Measurements from ENCODE around the gene GALNT9. TPM values are rescaled to one million over a fixed set of nuclear protein-coding genes. Genes with fewer than 3 reads are reported as not detected.

The GALNT9 gene
- total and polyA plus RNA-seq, 12 donors, result 0.01 to 0.19 TPM; not detected in 10

DNA sequence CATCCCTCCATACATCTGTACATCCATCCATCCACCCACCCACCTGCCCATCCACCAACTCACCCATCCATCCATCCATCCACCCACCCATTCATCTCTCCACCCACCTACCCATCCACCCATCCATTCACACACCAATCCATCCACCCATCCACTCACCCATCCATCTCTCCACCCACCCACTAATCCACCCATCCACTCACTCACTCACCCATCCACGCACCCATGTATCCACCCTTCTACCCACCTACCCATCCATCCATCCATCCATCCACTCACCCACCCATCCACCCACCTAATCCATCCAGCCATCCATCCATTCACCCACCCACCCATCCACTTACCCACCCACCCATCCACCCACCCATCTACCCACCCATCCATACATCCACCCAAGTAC, 16.2 kb downstream of the GALNT9 start:
- TF ChIP-seq CTCF (IDR thresholded peaks at IDR 0.05), result no peak
- H3K4me1 ChIP-seq, result no peaks in the 10 kb centered on the region

GRCh38 chr12:132312516-132312915, 16.9 kb downstream of the GALNT9 start:
- Histone ChIP-seq H3K9me3 (peaks cover 0 to 35% (median 16%) of the 10 kb centered on the region in 11 donors), H3K27me3 (peaks cover 0 to 34% (median 18%) of the 10 kb centered on the region in 7 donors), H3K4me3 (no peak overlapping the region), H3K27ac (no peak overlapping the region), H3K36me3 (no peaks in the 10 kb centered on the region), H3K4me1 (no peaks in the 10 kb centered on the region)
- no peak for TF ChIP-seq CTCF (IDR thresholded peaks at IDR 0.05)
- ATAC-seq, result no peak
- intact Hi-C loops (cut with DNase I), result no loop called here
- DNase-seq, result no peak
- 85 to 86% methylated on average over 6 of the region's 6 CpGs for WGBS, 2 donors

More for the DNA sequence above, 16.2 kb downstream of the GALNT9 start:
- H3K4me3 ChIP-seq, result no peak overlapping the region
- WGBS, 2 donors, result 74 to 98% methylated on average over 1 of the region's 1 CpG
- H3K27me3 ChIP-seq, result peaks cover 0 to 37% (median 15%) of the 10 kb centered on the region in 7 donors
- ATAC-seq (no peak), DNase-seq (no peak)
- no peak overlapping the region for H3K27ac ChIP-seq
- intact Hi-C loops (cut with DNase I), result no loop called here
- peaks cover 0 to 35% (median 16%) of the 10 kb centered on the region in 11 donors for H3K9me3 ChIP-seq
- no peaks in the 10 kb centered on the region for H3K36me3 ChIP-seq

DNA sequence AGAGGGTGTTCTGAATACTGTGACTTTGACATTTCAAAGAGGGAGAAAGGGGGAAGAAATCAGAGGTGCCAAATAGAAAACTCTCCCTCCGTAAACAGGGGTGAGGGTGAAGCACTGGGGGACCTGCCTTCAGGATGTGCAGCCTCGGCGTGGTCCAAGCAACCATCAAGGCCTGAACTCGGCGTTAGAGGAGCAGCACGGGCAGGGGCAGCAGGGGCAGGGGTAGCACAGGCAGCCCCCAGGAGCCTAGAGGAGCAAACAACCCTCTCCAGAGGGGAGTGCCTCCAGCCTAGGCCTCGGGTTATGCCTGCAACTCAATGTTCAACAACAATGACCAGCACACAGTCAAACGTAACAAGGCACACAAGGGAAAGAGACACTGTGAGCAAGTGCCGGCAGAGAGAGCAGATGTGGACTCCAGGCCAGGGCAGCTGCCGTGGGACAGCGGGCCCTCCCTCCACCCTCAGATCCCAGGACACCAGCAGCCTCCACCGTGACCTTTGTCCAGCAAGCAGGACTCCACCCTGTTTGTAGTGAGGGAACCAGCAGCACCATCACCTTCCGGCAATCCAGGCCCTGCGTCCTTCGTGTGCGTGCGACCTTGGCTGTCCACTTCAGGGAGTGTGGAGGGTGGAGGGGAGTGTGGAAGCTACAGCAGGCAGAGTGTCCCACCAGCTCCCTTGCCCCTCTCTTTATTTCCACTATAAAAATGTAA, 18.0 kb downstream of the GALNT9 start:
- Histone ChIP-seq H3K27ac (no peak overlapping the region), H3K36me3 (no peaks in the 10 kb centered on the region), H3K4me3 (no peak overlapping the region), H3K27me3 (peaks cover 0 to 27% (median 9%) of the 10 kb centered on the region in 7 donors), H3K4me1 (no peaks in the 10 kb centered on the region), H3K9me3 (peaks cover 0 to 35% (median 16%) of the 10 kb centered on the region in 11 donors)
- no peak for TF ChIP-seq CTCF (IDR thresholded peaks at IDR 0.05)
- 82 to 84% methylated on average over 17 of the region's 17 CpGs for whole genome bisulfite sequencing, 2 donors
- intact Hi-C loops (cut with DNase I), result no loop called here
- no peak for DNase-seq
- ATAC-seq, result no peak

DNA sequence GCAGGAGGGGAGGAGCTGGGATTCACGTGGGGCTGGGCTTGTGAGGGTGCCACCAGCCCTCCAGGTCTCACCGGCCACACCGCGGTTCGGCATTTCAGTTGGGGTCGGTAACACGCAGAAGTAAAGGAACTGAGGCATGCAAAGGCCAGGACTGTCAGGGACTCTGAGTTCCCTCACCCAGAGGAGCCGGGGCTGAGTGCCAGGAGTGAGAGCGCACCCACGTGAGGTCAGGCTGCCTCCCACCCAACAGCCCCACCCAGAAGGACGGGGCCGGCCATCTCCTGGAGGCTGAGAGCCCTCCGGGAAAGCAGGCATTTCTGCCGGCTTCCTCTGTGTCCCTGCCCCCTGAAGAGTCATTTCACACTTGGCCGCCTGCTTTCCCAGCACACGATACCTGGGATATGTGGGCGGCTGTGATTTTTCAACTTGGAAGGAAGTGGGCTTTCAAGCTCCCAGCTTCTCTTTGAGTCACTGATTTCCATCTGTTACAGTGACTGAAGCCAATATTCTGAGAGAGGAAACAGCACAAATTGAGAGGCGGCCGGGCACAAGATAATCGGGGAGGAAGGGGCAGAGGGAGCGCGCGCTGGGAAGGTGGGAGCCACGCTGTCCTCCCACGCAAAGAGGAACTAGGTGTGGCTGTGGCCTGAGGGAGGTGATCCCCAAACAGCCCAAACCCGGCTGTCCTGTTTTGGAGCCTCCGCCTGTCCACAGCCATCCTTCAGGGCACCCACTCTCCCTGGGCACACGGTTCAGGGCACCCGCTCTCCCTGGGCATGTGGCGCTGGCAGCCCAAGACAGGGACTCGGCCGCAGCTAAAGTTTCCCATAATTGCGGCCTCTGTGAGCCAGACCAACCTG, 19.0 kb downstream of the GALNT9 start:
- no peak overlapping the region for H3K27ac ChIP-seq
- no peak overlapping the region for H3K4me3 ChIP-seq
- H3K4me1 ChIP-seq, result no peaks in the 10 kb centered on the region
- 54 to 56% methylated on average over 33 of the region's 33 CpGs for WGBS, 2 donors
- no peaks in the 10 kb centered on the region for H3K36me3 ChIP-seq
- ATAC-seq (no peak), DNase-seq (peak in 1 of 2 donors; percentile 1)
- TF ChIP-seq CTCF (IDR thresholded peaks at IDR 0.05), result no peak
- intact Hi-C loops (cut with DNase I), result no loop called here
- H3K9me3 ChIP-seq, result peaks cover 0 to 35% (median 16%) of the 10 kb centered on the region in 11 donors
- peaks cover 0 to 18% (median 3%) of the 10 kb centered on the region in 7 donors for H3K27me3 ChIP-seq

All from heart right ventricle (tissue), 16 donors.